Measurements from ENCODE around the gene CARD6. TPM values are rescaled to one million over a fixed set of nuclear protein-coding genes. Genes with fewer than 3 reads are reported as not detected.
"Not testable (repeated sequence)": the region's sequence is repeated elsewhere in the genome, so short reads cannot be mapped to it uniquely, and the experiment has no call there.

Gene CARD6
- total RNA-seq, 4 donors from 2014 or later: 2.2 to 5.4 (median 3.6) TPM

GRCh38 chr5:40844565-40844964, 3.4 kb downstream of the CARD6 start:
- DNase-seq (ENCODE audit: low spot score in 2 of 2): no peak
- 87 to 97% methylated on average over 4 of the region's 4 CpGs for WGBS, 2 donors

GRCh38 chr5:40846371-40846770, 5.2 kb downstream of the CARD6 start:
- intact Hi-C loops (cut with DNase I; ENCODE audit: low total_unique reads): no loop called here
- H3K4me3 ChIP-seq (ENCODE audit: low read depth, poor library complexity, severe bottlenecking): no peak overlapping the region
- TF ChIP-seq CTCF (IDR thresholded peaks at IDR 0.05): no peak
- no peak for TF ChIP-seq POLR2A (IDR thresholded peaks at IDR 0.05)
- 87 to 96% methylated on average over 2 of the region's 2 CpGs for WGBS, 2 donors
- DNase-seq (ENCODE audit: low spot score in 2 of 2): no peak

More at GRCh38 chr5:40844565-40844964, 3.4 kb downstream of the CARD6 start:
- no peak for TF ChIP-seq POLR2A (IDR thresholded peaks at IDR 0.05)
- no peak for TF ChIP-seq CTCF (IDR thresholded peaks at IDR 0.05)
- H3K4me3 ChIP-seq (ENCODE audit: low read depth, poor library complexity, severe bottlenecking): no peak overlapping the region
- intact Hi-C loops (cut with DNase I; ENCODE audit: low total_unique reads): no loop called here

GRCh38 chr5:40847525-40847924, 6.4 kb downstream of the CARD6 start:
- TF ChIP-seq POLR2A (IDR thresholded peaks at IDR 0.05) (no peak), CTCF (IDR thresholded peaks at IDR 0.05) (no peak)
- WGBS, 2 donors: 94% methylated on average over 1 of the region's 1 CpG
- no peak for DNase-seq (ENCODE audit: low spot score in 2 of 2)
- intact Hi-C loops (cut with DNase I; ENCODE audit: low total_unique reads): no loop called here
- H3K4me3 ChIP-seq (ENCODE audit: low read depth, poor library complexity, severe bottlenecking): no peak overlapping the region

GRCh38 chr5:40853632-40854192, 12.5 kb downstream of the CARD6 start:
- no peak overlapping the region for H3K4me3 ChIP-seq (ENCODE audit: low read depth, poor library complexity, severe bottlenecking)
- intact Hi-C loops (cut with DNase I; ENCODE audit: low total_unique reads): no loop called here
- TF ChIP-seq POLR2A (IDR thresholded peaks at IDR 0.05) (no peak), CTCF (IDR thresholded peaks at IDR 0.05) (no peak)
- WGBS, 2 donors: 63 to 70% methylated on average over 4 of the region's 4 CpGs
- no peak for DNase-seq (ENCODE audit: low spot score in 2 of 2)

GRCh38 chr5:40860711-40861110, 19.5 kb downstream of the CARD6 start:
- DNase-seq (ENCODE audit: low spot score in 2 of 2): no peak
- intact Hi-C loops (cut with DNase I; ENCODE audit: low total_unique reads): loop anchor here (10.0 kb wide), 1 partner anchor 106 kb away; the partner anchor contains the start of gene TTC33
- H3K4me3 ChIP-seq (ENCODE audit: low read depth, poor library complexity, severe bottlenecking): no peak overlapping the region
- TF ChIP-seq POLR2A (IDR thresholded peaks at IDR 0.05): no peak
- TF ChIP-seq CTCF (IDR thresholded peaks at IDR 0.05): no peak

- intact Hi-C loops (cut with DNase I; ENCODE audit: low total_unique reads): loop anchor here (10.0 kb wide), 1 partner anchor 110 kb away; the partner anchor contains the start of gene TTC33
- not testable (repeated sequence) for H3K4me3 ChIP-seq (ENCODE audit: low read depth, poor library complexity, severe bottlenecking); DNase-seq (ENCODE audit: low spot score in 2 of 2)
- WGBS, 2 donors: 85 to 92% methylated on average over 5 of the region's 5 CpGs
These were observed 23.8 kb downstream of the CARD6 start for GRCh38 chr5:40865004-40865403.
